PC-9 (cell line): ENCODE data around the gene ZNF234. TPM values are rescaled to one million over a fixed set of nuclear protein-coding genes. Genes with fewer than 3 reads are reported as not detected.
A peak's percentile ranks its signal among the peaks of the same experiment; 100 is the strongest.

ENCODE experiments used
- BruUV-seq: library from RNA; stranded (reverse); fragments of 400-500 nt; replicated peaks from 2 replicates; lab custom pipeline; 2021; lab: Mats Ljungman, UMichigan
- CTCF ChIA-PET: fragments of 300-600 bp; sonication (Branson Sonifier 250); formaldehyde crosslinking; loops from one replicate; lab custom pipeline; 2022; ENCODE audit warnings: antibody characterized with exemption; lab: Charles Lee
- POLR2A ChIA-PET: fragments of 300-600 bp; sonication (Branson Sonifier 250); formaldehyde crosslinking; loops from one replicate; lab custom pipeline; 2022; ENCODE audit warnings: antibody characterized with exemption; ENCODE audit not compliant: unreplicated experiment; lab: Charles Lee
- DNase-seq, 2 experiments: peaks; one replicate each; pipeline versions ENCODE4 v3.0.0 to v3.0.0-alpha.2; 2015 to 2022; ENCODE audit warnings: mixed read lengths in 1 of 2
- H2AFZ ChIP-seq: fragments of 200-600 bp; sonication (generic); 2 replicates; pipeline ENCODE4 v1.8.1; 2017; ENCODE audit warnings: antibody characterized with exemption
- H3F3A ChIP-seq: fragments of 200-600 bp; sonication (generic); 2 replicates; pipeline ENCODE4 v1.8.1; 2017; ENCODE audit warnings: antibody characterized with exemption, mild to moderate bottlenecking, low read depth; ENCODE audit not compliant: insufficient read depth
- H3K27ac ChIP-seq: fragments of 200-600 bp; sonication (generic); 2 replicates; pipeline ENCODE4 v1.6.1; 2016; ENCODE audit warnings: mixed run types
- H3K27me3 ChIP-seq: fragments of 200-600 bp; sonication (generic); 2 replicates; pipeline ENCODE4 v1.6.1; 2016; ENCODE audit warnings: low read depth, mixed run types; ENCODE audit not compliant: insufficient read depth
- H3K36me3 ChIP-seq: fragments of 200-600 bp; sonication (generic); 2 replicates; pipeline ENCODE4 v1.6.1; 2016; ENCODE audit warnings: low read depth, mixed run types
- H3K4me1 ChIP-seq: fragments of 200-600 bp; sonication (generic); replicated peaks from 2 replicates; pipeline ENCODE4 v1.6.1; 2016; ENCODE audit warnings: mixed run types; ENCODE audit not compliant: insufficient read depth
- H3K4me2 ChIP-seq: fragments of 200-600 bp; sonication (generic); 2 replicates; pipeline ENCODE4 v1.6.1; 2017; ENCODE audit warnings: mixed run types
- H3K4me3 ChIP-seq: fragments of 200-600 bp; sonication (generic); 2 replicates; pipeline ENCODE4 v1.6.1; 2016; ENCODE audit warnings: mixed run types
- H3K79me2 ChIP-seq: fragments of 200-600 bp; sonication (generic); 2 replicates; pipeline ENCODE4 v1.6.1; 2017; ENCODE audit warnings: low read depth, mixed run types
- H3K9me2 ChIP-seq: fragments of 200-600 bp; sonication (generic); 2 replicates; pipeline ENCODE4 v1.8.1; 2017; ENCODE audit warnings: mild to moderate bottlenecking; ENCODE audit not compliant: insufficient read depth
- H3K9me3 ChIP-seq: fragments of 200-600 bp; sonication (generic); 2 replicates; pipeline ENCODE4 v1.8.1; 2016; ENCODE audit warnings: low read depth; ENCODE audit not compliant: insufficient read depth
- H4K20me1 ChIP-seq: fragments of 200-600 bp; sonication (generic); 2 replicates; pipeline ENCODE4 v1.8.1; 2017; ENCODE audit not compliant: insufficient read depth
- EZH2 ChIP-seq: fragments of 200-600 bp; sonication (generic); IDR thresholded peaks from 2 replicates; pipeline ENCODE4 v1.8.0; 2017; ENCODE audit warnings: antibody characterized with exemption, low read depth
- intact Hi-C: fragments of 100-400 bp; cut with micrococcal nuclease; formaldehyde crosslinking; loops from one replicate; pipeline ENCODE4 v1.10.0; 2022; ENCODE audit not compliant: unreplicated experiment
- total RNA-seq: library from RNA; stranded (reverse); gene quantifications from 2 replicates; pipeline ENCODE4 v1.2.3, GENCODE V29; 2021
- TF ChIP-seq, protein P1 (sequence below): fragments of 200-600 bp; sonication (generic); conservative IDR thresholded peaks from 2 replicates; pipeline ENCODE4 v1.6.1; 2017; ENCODE audit warnings: mixed run types, antibody characterized with exemption, mild to moderate bottlenecking, moderate library complexity

The ZNF234 gene
- total RNA-seq, 1 experiment from 2014 or later: 8.6 TPM

- no TSS peak for BruUV-seq
- Histone ChIP-seq H3K79me2 (no peaks in the 10 kb centered on the region), H2AFZ (peak overlapping the region; percentile 91), H3K36me3 (peaks cover 7% of the 10 kb centered on the region; the same call in 1 of the 2 replicates), H3K9me2 (no peaks in the 10 kb centered on the region), H3K4me2 (peak overlapping the region; percentile 91), H3F3A (no peaks in the 10 kb centered on the region), H3K27me3 (no peaks in the 10 kb centered on the region), H3K4me3 (peak overlapping the region; percentile 80), H3K4me1 (peaks cover 14% of the 10 kb centered on the region; the same call in 1 of the 2 replicates), H3K27ac (no peak overlapping the region), H4K20me1 (no peaks in the 10 kb centered on the region), H3K9me3 (peaks cover 34% of the 10 kb centered on the region)
- DNase-seq: peak in 1 of 2 experiments; percentile 11
- POLR2A ChIA-PET: no interaction called here
- CTCF ChIA-PET: no interaction called here
- TF ChIP-seq, protein P1, sequence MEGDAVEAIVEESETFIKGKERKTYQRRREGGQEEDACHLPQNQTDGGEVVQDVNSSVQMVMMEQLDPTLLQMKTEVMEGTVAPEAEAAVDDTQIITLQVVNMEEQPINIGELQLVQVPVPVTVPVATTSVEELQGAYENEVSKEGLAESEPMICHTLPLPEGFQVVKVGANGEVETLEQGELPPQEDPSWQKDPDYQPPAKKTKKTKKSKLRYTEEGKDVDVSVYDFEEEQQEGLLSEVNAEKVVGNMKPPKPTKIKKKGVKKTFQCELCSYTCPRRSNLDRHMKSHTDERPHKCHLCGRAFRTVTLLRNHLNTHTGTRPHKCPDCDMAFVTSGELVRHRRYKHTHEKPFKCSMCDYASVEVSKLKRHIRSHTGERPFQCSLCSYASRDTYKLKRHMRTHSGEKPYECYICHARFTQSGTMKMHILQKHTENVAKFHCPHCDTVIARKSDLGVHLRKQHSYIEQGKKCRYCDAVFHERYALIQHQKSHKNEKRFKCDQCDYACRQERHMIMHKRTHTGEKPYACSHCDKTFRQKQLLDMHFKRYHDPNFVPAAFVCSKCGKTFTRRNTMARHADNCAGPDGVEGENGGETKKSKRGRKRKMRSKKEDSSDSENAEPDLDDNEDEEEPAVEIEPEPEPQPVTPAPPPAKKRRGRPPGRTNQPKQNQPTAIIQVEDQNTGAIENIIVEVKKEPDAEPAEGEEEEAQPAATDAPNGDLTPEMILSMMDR: no peak
- no peak for TF ChIP-seq EZH2
- intact Hi-C loops: loop anchor here (5.0 to 10.0 kb wide), 2 partner anchors 95 to 193 kb away; partner anchors contain the start of gene ZNF235
Measured at GRCh38 chr19:44111910-44112463, 29.4 kb upstream of the ZNF234 start.

DNA sequence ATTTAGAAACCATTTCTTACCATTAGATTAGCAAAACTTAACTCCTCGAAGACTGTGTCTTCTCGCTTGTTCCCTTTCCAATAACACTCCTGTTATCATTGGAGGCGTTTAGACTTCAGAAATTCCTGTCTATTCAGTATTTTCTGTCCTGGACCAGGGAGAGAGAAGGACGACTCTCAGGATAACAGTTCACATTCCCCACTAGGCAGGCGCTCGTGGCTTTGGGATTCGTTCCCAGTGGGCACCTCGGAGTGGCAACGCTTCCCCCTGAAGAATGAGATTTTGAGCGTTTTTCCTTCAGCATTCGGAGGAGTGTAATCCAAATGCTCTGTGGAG lies 28.6 kb upstream of the ZNF234 start:
- no peaks in the 10 kb centered on the region for H3K79me2 ChIP-seq
- TF ChIP-seq EZH2: no peak
- TF ChIP-seq, protein P1: no peak
- H3K36me3 ChIP-seq: no peaks in the 10 kb centered on the region; the same call in 1 of the 2 replicates
- H3F3A ChIP-seq: no peaks in the 10 kb centered on the region
- ChIA-PET CTCF (no interaction called here), POLR2A (no interaction called here)
- no peaks in the 10 kb centered on the region for H4K20me1 ChIP-seq
- peak overlapping the region; percentile 91 for H2AFZ ChIP-seq
- H3K27ac ChIP-seq: no peak overlapping the region
- intact Hi-C loops: loop anchor here (1.0 to 10.0 kb wide), 7 partner anchors 18 to 192 kb away; partner anchors contain the start of genes ZNF155, ZNF222, ZNF224 and ZNF235
- peak overlapping the region; percentile 91 for H3K4me2 ChIP-seq
- peaks cover 34% of the 10 kb centered on the region for H3K9me3 ChIP-seq
- H3K4me1 ChIP-seq: peaks cover 14% of the 10 kb centered on the region; the same call in 1 of the 2 replicates
- no peaks in the 10 kb centered on the region for H3K9me2 ChIP-seq
- peak overlapping the region; percentile 80 for H3K4me3 ChIP-seq
- BruUV-seq: no TSS peak
- H3K27me3 ChIP-seq: no peaks in the 10 kb centered on the region
- no peak for DNase-seq

- Histone ChIP-seq H3K9me3 (peaks cover 29% of the 10 kb centered on the region), H2AFZ (peak within 1 kb of the TSS; percentile 93), H3K36me3 (no peaks in the 10 kb centered on the region; the same call in 1 of the 2 replicates), H4K20me1 (no peaks in the 10 kb centered on the region), H3K27me3 (no peaks in the 10 kb centered on the region), H3K4me3 (peak within 1 kb of the TSS; percentile 80), H3K4me1 (peaks cover 14% of the 10 kb centered on the region; the same call in 1 of the 2 replicates), H3K4me2 (peak within 1 kb of the TSS; percentile 91), H3K27ac (no peak within 1 kb of the TSS), H3K79me2 (no peaks in the 10 kb centered on the region), H3K9me2 (no peaks in the 10 kb centered on the region), H3F3A (no peaks in the 10 kb centered on the region)
- CTCF ChIA-PET: no interaction called here
- intact Hi-C loops: loop anchor here (1.0 to 10.0 kb wide), 7 partner anchors 19 to 192 kb away; partner anchors contain the start of genes ZNF155, ZNF222, ZNF224 and ZNF235
- peak; percentile 91 to 97 for DNase-seq
- TF ChIP-seq, protein P1: no peak
- POLR2A ChIA-PET: no interaction called here
- no TSS peak for BruUV-seq
Measured at GRCh38 chr19:44113138-44113783, 28.1 kb upstream of the ZNF234 start, which contains the start of gene ZNF225. ZNF225 (plus strand) TSS chr19:44113399; CDS start chr19:44115828, 2,429 bp downstream.
